Stimulated activated CD8-positive, alpha-beta memory T cell treated with anti-CD3 and anti-CD28 coated beads, Interleukin-15, amount 100 ng/mL, for 4 hours (primary cell): Measurements from ENCODE around the gene CYP19A1.

Experiments
- DNase-seq, 2 donors: peaks; one replicate each; pipeline ENCODE4 v3.0.0-alpha.2; 2020; ENCODE audit warnings: low read depth in 2 of 2

CYP19A1 gene

DNA sequence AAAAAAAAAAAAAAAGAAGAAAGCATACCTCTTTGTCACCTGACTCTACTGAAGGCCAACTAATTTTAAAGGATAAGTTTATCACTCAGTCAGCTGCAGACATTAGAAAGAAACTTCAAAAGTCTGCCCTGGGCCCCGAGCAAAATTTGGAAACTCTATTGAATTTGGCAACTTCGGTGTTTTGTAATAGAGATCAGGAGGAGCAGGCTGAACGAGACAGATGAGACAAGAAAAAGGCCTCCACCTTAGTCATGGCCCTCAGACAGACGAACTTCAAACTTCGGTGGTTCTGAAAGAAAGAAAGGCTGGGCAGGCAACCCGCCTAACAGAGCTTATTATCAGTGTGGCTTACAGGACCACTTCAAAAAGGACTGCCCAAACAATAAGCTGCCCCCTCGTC lies 21.6 kb upstream of the CYP19A1 start:
- no peak for DNase-seq

DNA sequence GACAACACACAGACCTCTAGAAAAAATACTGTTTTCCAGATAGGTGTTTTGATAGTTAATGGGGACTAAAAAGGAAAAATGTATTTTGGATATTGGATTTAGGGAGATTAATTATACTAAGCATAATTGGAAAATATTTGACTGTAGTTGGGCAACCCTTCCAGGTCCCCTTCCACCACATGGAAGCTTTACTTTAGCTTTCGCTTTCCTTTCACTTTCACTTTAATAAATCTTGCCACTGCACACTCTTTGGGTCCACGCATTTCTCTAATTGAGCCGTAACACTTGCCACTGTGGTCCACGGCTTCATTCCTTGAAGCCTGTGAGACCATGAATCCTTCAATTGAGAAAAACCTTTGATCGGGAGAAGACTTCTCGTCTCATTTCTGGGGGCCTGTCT lies 18.6 kb upstream of the CYP19A1 start:
- no peak for DNase-seq

DNA sequence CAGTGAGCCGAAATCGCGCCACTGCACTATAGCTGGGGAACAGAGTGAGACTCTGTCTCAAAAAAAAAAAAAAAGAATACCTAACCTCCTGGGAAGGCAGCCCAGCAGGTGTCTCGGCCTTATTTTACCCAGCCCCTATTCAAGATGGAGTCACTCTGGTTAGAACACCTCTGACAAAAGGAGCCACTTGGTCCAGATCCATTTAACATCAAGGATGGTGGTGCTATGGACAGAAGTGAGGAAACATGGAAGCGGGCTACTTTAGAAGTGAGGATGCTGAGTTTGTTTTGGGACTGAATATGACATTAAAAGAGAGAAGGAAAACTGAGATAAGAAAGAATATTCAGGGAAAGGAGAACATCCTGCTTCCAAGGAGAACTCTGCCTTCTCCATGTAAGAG lies 17.8 kb upstream of the CYP19A1 start:
- DNase-seq = no peak

DNA sequence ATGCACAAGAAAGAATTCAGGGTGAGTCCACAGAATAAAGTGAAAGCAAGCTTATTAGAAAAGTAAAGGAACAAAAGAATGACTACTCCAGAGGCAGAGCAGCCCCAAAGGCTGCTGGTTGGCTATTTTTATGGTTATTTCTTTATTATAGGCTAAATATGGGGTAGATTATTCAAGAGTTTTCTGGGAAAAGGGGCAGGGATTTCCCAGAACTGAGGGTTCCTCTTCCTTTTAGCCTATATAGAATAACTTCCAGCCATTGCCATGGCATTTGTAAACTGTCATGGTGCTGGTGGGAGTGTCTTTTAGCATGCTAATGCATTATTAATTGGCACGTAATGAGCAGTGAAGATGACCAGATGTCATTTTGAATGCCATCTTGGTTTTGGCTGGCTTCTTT lies 16.7 kb upstream of the CYP19A1 start:
- no peak for DNase-seq

DNA sequence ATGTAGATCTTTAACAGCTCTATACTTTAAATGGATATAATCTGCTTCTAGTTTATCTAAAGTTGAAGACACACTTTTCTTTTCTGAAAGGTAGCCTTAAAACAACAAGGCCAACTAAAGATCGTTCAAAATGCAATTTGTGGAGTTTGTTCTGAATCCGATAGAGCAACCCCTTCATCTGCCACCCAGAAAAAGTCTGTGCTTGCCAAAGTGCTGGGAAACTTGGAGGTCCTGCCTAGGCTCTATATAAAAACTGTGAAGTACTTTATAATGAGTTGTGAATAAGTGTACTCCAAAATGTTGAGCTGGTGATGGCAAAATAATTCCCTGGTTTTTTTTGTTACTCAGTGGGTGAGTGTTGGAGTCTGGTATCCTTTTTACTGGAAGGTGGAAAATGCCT lies 15.6 kb upstream of the CYP19A1 start:
- DNase-seq = no peak

DNA sequence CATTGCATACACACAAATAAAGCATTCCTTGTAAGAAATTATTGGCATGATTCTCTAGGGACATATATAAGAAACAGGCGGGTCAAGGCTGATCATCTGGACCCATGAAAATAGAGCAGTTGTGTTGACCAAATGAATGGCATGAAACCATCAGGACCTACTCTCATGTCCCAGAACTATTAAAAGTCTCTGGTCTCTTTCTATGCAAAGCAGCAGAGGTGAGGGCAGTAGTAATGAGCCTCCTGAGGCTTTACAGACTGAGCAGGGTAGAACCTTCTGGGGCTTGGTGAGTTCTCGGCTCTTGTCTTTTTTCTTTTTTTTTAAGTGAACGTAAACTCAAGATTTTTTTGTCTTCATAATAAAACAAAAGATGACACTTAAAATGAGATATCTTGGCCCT lies 12.3 kb upstream of the CYP19A1 start:
- no peak for DNase-seq

- no peak for DNase-seq
These were observed 10.9 kb upstream of the CYP19A1 start for GRCh38 chr15:51349156-51349844.

GRCh38 chr15:51348688-51349087 lies 10.3 kb upstream of the CYP19A1 start:
- DNase-seq = no peak

DNA sequence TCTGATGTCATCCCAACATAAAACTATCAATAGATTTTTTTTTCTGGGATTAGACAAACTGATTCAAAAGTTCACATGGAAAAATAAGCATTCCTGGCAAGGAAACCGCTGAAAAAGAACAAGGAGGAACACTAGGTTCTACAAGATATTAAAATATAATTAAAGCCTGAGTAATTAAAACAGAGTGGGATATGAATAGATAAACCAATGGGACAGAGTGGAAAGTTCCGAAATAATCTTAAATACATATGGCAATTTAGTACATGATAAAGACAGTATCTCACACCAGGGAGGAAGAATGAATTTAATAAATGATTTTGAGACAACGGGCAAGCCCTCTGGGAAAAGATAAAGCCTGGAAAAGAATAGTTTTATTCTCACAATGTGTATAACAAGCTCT lies 7.7 kb upstream of the CYP19A1 start:
- DNase-seq = no peak

- DNase-seq = no peak
These were observed 5.1 kb upstream of the CYP19A1 start for GRCh38 chr15:51343466-51343865.

DNA sequence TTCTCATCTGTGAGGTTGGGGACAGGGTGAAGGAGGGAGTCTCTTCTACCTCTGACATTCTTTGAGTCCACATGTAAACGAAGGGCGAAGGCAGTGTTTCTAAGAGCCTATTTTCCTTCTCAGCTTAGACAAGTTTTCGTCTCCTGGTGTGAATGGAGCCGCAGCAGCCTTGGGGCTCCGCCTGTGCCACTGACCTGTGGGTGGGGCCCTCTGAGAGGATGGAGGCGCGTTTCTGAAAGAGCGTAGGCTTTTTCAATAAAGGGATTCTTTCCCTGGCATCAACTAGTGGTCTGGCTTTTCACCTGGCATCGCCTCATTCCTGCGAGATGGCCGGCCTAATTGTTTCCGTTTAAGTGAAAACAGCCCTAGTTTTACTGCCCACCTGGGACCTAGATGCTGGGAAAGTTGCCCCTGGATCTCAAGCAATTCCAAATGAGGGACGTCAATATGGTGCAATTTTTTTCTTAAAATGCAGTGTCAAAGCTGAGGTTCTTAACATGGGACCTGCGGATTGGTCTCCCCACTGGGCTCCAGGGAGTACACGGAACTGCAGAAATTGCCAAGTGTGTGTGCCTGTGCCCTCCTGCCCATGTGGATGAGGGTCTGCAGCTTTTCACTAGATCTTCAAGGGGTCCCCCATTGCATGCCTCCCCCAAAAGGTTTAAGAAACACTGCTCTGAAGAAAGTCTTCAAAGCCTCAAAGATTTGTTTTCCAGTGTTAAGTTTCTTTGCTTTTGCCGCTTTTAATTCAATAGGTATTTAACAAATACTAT lies 4.0 kb upstream of the CYP19A1 start:
- DNase-seq = no peak

GRCh38 chr15:51341366-51342226 lies 3.2 kb upstream of the CYP19A1 start, which contains the start of gene GLDN:
GLDN (plus strand) TSS chr15:51341655; CDS start chr15:51341685, 30 bp downstream.
- DNase-seq = no peak

- DNase-seq = no peak
These were observed 2.6 kb downstream of the CYP19A1 start for GRCh38 chr15:51335538-51336410.

DNA sequence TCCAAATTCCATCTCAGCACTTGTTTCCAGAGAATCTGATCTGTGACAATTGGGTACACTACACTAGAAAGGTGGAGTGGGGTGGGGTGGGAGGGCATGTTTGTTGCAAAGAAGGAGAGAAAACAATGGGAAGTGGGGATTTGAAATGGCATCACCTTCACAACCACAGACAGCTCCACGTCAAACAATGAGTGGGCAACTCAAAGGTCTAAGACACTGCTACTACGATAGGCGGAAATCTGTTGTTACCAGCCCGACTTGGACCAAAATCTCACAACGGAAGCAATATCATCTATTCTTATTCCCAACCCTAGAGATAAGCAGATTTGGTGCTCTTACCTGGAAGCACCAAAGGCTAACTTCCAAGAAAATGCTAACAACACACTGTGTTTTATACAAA lies 3.3 kb downstream of the CYP19A1 start:
- no peak for DNase-seq

DNA sequence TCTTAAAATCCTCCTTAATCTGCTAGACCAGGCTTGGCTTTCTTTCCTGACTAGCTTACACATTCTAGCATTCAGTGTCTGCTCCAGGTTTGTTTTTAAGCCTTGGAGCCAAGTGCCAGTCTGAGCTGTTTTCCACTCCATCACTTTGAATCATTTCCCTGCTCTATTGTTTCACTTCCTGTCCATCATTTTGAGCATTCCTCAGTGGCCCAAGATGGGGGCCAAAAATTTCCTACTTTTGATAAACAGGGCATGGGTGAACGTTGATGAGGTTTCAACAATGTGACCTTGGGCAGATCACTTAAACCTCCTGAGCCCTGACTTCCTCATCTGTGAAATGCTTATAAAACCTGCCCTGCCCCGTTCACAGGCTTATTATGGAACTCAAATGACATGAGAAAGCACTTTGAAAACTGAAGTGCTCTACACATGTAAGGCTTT lies 4.4 kb downstream of the CYP19A1 start:
- no peak for DNase-seq

DNA sequence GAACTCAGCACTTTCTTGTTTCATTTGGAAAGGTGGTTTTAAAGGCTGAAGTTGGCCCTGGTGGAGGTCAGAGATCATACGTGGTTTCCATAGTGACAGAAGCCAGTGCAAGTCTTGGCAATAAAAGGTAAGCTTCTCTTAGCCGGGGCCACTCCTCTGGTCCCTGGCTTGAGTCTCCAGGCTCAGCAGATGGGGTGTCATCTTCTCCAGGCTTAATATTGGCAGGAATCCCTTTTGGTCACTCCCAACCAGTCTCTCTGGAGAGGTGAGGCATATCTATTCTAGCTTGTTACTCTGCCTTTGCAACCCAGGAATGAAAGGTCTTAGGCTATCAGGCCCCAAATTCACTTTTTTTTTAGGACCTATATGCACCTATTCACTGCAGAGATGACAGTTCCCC lies 4.8 kb downstream of the CYP19A1 start:
- no peak for DNase-seq

- DNase-seq = no peak
These were observed 5.9 kb downstream of the CYP19A1 start for GRCh38 chr15:51332206-51333147.

GRCh38 chr15:51331141-51331540 lies 7.3 kb downstream of the CYP19A1 start:
- DNase-seq = no peak

DNA sequence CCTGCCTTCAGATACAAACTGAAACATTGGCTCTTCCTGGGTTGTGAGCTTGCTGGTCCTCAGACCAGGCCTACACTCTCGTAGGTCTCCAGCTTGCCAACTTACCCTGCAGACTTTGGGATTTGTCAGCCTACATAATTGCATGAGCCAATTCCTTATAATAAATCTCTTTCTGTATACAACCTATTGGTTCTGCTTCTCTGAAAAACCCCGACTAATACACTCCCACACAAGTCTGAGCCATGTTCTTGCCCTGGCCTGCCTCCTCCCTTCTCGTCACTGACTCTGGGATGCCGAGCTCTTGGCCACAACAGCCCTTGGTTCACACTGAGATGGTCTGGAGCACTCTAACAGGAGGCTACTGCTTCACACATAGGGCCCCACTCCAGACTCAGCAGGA lies 9.5 kb downstream of the CYP19A1 start:
- no peak for DNase-seq

- DNase-seq = no peak
These were observed 11.3 kb downstream of the CYP19A1 start for GRCh38 chr15:51327081-51327480.
